GM21529 (cell line): ENCODE data around the gene SPINK14.

Source experiments
- ATAC-seq: cut with Tn5 transposase; IDR thresholded peaks from one replicate; pipeline ENCODE4 v1.9.1; 2021; ENCODE audit not compliant: unreplicated experiment

Gene SPINK14

GRCh38 chr5:148193202-148193601, 24.9 kb downstream of the SPINK14 start:
- ATAC-seq: no peak

DNA sequence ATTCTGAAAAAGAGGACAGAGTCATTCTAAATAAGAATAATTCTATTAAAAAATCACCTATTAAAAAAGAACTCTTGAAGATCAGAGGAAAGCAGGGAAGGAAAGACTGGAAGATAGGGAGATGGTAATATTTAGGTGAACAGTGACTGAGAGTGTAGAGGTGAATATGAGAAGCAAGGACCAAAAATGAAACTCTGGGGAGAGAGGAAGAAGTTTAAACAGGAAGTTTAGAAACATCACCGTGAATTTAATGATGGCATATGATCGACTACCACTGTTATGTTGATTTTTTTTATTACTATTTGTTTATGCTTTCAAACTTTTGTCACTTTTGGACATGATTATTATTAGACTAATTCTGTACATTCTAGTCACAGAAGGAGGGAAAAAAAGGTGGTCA, 32.8 kb downstream of the SPINK14 start:
- ATAC-seq: no peak

DNA sequence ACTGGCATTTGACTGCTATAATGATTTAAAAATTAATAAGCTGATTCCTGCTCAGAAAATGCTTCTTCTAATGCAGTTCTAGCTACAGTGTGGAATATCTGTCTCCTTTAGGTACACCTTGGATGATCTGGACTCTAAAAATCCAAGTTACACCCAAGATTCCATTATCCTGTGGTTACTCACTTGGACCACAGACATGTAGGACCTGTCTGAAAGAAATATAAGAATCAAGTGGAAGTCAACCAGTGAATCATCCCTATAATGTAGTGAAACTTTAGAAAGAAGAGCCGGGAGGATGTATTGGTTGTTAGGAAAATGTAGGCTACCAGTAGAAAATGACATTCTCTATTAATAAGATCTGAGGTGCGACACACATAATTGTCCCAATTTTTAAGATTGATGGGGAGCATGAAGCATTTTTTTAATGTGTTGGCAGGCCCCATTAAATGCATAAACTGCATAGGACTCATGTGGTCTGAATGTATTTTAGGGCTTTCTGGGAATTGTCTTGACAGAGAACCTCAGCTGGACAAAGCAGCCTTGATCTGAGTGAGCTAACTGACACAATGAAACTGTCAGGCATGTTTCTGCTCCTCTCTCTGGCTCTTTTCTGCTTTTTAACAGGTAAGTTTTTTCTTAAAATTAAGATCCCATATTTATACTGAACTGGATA, 34.3 kb downstream of the SPINK14 start, which contains the start of gene SPINK6:
Gene SPINK6 (plus strand): TSS at position 512 of the 673 bp plus-strand sequence. CDS start 55 bp downstream, at position 567.
- no peak for ATAC-seq

DNA sequence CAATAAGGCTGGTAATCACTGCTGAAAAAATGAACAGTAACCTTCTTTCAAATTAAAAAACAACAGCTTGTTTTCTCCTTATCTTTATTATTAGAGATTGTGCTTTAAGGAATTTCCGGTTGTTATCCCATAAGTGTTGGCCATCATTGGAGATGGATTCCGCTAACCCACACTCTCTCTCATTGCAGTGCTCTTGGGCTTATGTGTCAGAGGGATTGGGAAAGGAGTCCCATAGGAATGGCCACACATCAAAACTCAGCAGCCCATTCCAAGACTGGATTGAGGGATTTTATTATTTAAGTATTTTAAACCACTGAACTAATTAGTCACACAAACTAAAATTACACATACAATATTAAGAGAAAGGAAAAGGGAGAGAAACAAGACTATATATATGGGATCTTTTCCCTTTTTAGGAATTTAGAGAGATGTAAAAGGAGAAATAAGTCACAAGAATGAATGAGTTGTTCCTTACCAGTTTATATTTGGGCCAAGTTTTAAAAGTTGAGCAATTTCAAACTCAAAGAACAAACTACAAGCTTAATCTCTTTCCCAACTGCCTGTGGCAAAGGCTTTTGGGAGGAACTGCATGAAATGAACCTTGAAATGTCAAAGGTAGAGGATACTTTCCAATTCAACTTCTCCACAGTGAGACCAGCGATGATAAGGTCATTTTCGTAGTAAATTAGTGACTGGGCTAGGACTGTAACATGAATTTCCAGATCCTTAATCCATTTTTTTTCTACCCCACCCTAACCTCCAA, 36.9 kb downstream of the SPINK14 start:
- no peak for ATAC-seq

- no peak for ATAC-seq
Observed at GRCh38 chr5:148205865-148206264, 37.5 kb downstream of the SPINK14 start.

- ATAC-seq: no peak
Observed at GRCh38 chr5:148206620-148207019, 38.3 kb downstream of the SPINK14 start.

- no peak for ATAC-seq
Observed at GRCh38 chr5:148208226-148208625, 39.9 kb downstream of the SPINK14 start.

GRCh38 chr5:148209151-148209770, 40.9 kb downstream of the SPINK14 start:
- no peak for ATAC-seq

GRCh38 chr5:148214665-148215185, 46.4 kb downstream of the SPINK14 start:
- ATAC-seq: no peak

DNA sequence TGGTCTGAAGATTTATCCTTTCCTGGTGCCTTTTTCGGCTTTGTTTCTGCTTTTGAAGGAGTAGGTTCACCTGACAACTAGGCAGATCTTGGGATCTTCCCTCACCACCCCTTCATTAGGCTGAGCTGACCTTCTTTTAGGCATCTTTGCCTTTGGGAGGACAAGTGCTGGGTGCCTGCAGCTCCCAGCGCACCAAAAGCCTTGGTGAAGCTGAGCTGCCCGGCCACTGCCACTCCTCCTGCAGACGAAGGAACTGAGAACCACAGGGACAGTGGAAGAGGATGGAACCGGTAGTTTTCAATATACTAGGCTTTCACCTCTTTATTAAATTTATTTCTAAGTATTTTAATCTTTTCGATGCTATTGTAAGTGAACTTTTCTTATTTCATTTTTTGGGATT, 53.2 kb downstream of the SPINK14 start:
- ATAC-seq: no peak

- ATAC-seq: no peak
Observed at GRCh38 chr5:148224117-148224742, 55.9 kb downstream of the SPINK14 start.
